WTC11 (cell line): Measurements from ENCODE around the gene GAS1. TPM values are rescaled to one million over a fixed set of nuclear protein-coding genes. Genes with fewer than 3 reads are reported as not detected.

Source experiments
- ATAC-seq: fragments of 200-7000 bp; cut with Tn5 transposase; 2 replicates; pipeline ENCODE4 v1.10.0; 2021; ENCODE audit warnings: mild to moderate bottlenecking, moderate library complexity
- CTCF ChIA-PET: fragments of 300-600 bp; sonication (Branson Sonifier 250); formaldehyde crosslinking; loops from one replicate; lab custom pipeline; 2021; ENCODE audit warnings: antibody characterized with exemption; lab: Charles Lee
- POLR2A ChIA-PET: fragments of 350-600 bp; sonication (Branson Sonifier 250); formaldehyde crosslinking; loops from one replicate; lab custom pipeline; 2021; ENCODE audit warnings: antibody characterized with exemption; lab: Charles Lee
- DNase-seq: peaks from one replicate; pipeline ENCODE4 v3.0.0; 2021; ENCODE audit warnings: low spot score
- H3K27ac Mint-ChIP-seq: 2 replicates; pipeline ENCODE4 v1.8.0; 2021; ENCODE audit warnings: mixed read lengths
- H3K27me3 Mint-ChIP-seq: 2 replicates; pipeline ENCODE4 v1.8.0; 2021; ENCODE audit warnings: low read depth, mild to moderate bottlenecking, moderate library complexity, mixed read lengths
- H3K36me3 Mint-ChIP-seq: 2 replicates; pipeline ENCODE4 v1.8.0; 2021; ENCODE audit warnings: mixed read lengths
- H3K4me1 Mint-ChIP-seq: 2 replicates; pipeline ENCODE4 v1.8.0; 2022; ENCODE audit warnings: mixed read lengths
- H3K4me3 Mint-ChIP-seq: 2 replicates; pipeline ENCODE4 v1.8.0; 2021; ENCODE audit warnings: mild to moderate bottlenecking, moderate library complexity, mixed read lengths
- H3K9me3 Mint-ChIP-seq: 2 replicates; pipeline ENCODE4 v1.8.0; 2021; ENCODE audit warnings: mixed read lengths
- CREB1 ChIP-seq: sonication (generic); formaldehyde crosslinking; IDR thresholded peaks from 2 replicates; pipeline ENCODE4 v1.8.0; 2023; ENCODE audit warnings: mild to moderate bottlenecking, missing genetic modification reagents
- JUN ChIP-seq: sonication (generic); formaldehyde crosslinking; IDR thresholded peaks from 2 replicates; pipeline ENCODE4 v1.8.0; 2023; ENCODE audit warnings: mild to moderate bottlenecking, missing genetic modification reagents
- NFATC4 ChIP-seq: fragments of 250-450 bp; sonication (Bioruptor Pico); IDR thresholded peaks from 2 replicates; pipeline ENCODE4 v1.9.0; 2021; ENCODE audit warnings: mild to moderate bottlenecking
- NR1H2 ChIP-seq: sonication (generic); formaldehyde crosslinking; IDR thresholded peaks from 2 replicates; pipeline ENCODE4 v1.9.0; 2021; ENCODE audit warnings: mild to moderate bottlenecking, moderate library complexity, missing genetic modification reagents
- NR2C2 ChIP-seq: sonication (generic); formaldehyde crosslinking; IDR thresholded peaks from 2 replicates; pipeline ENCODE4 v1.8.0; 2022; ENCODE audit warnings: mild to moderate bottlenecking, missing genetic modification reagents
- OVOL2 ChIP-seq: fragments of 250-450 bp; sonication (Bioruptor Pico); IDR thresholded peaks from 2 replicates; pipeline ENCODE4 v1.9.0; 2021; ENCODE audit warnings: mild to moderate bottlenecking, borderline replicate concordance
- RELA ChIP-seq: sonication (generic); formaldehyde crosslinking; IDR thresholded peaks from 2 replicates; pipeline ENCODE4 v1.8.1; 2022; ENCODE audit warnings: missing genetic modification reagents, mild to moderate bottlenecking, borderline replicate concordance
- SP1 ChIP-seq: sonication (generic); formaldehyde crosslinking; conservative IDR thresholded peaks from 2 replicates; pipeline ENCODE4 v1.8.1; 2022; ENCODE audit warnings: missing genetic modification reagents
- TCF7 ChIP-seq: sonication (generic); formaldehyde crosslinking; IDR thresholded peaks from 2 replicates; pipeline ENCODE4 v1.8.0; 2022; ENCODE audit warnings: mild to moderate bottlenecking, low read depth, missing genetic modification reagents, moderate library complexity
- ZBTB21 ChIP-seq: sonication (generic); formaldehyde crosslinking; IDR thresholded peaks from 2 replicates; pipeline ENCODE4 v1.8.1; 2023; ENCODE audit warnings: mild to moderate bottlenecking, missing genetic modification reagents, borderline replicate concordance
- ZMAT4 ChIP-seq: fragments of 250-450 bp; sonication (Bioruptor Pico); IDR thresholded peaks from 2 replicates; pipeline ENCODE4 v1.9.0; 2021; ENCODE audit warnings: mild to moderate bottlenecking
- ZNF121 ChIP-seq: sonication (generic); formaldehyde crosslinking; IDR thresholded peaks from 2 replicates; pipeline ENCODE4 v1.8.0; 2023; ENCODE audit warnings: missing genetic modification reagents
- ZNF532 ChIP-seq: fragments of 250-450 bp; sonication (Bioruptor Pico); IDR thresholded peaks from 2 replicates; pipeline ENCODE4 v1.9.0; 2021; ENCODE audit warnings: mild to moderate bottlenecking, borderline replicate concordance
- total RNA-seq: library from RNA; stranded (reverse); gene quantifications from 3 replicates; pipeline ENCODE4 v1.2.3, GENCODE V29; 2021
- TF ChIP-seq, protein P1 (sequence below): sonication (generic); formaldehyde crosslinking; IDR thresholded peaks from 2 replicates; pipeline ENCODE4 v1.8.1; 2023; ENCODE audit warnings: mild to moderate bottlenecking, missing genetic modification reagents, borderline replicate concordance
- TF ChIP-seq, protein P2 (sequence below): sonication (generic); formaldehyde crosslinking; IDR thresholded peaks from 2 replicates; pipeline ENCODE4 v1.8.0; 2022; ENCODE audit warnings: mild to moderate bottlenecking, missing genetic modification reagents
- TF ChIP-seq, protein P3 (sequence below): sonication (generic); formaldehyde crosslinking; IDR thresholded peaks from 2 replicates; pipeline ENCODE4 v1.8.1; 2022; ENCODE audit warnings: mild to moderate bottlenecking, moderate library complexity, missing genetic modification reagents
- TF ChIP-seq, protein P4 (sequence below): sonication (generic); formaldehyde crosslinking; IDR thresholded peaks from 2 replicates; pipeline ENCODE4 v1.8.1; 2022; ENCODE audit warnings: low read depth, missing genetic modification reagents, borderline replicate concordance
- TF ChIP-seq, protein P5 (sequence below): sonication (generic); formaldehyde crosslinking; IDR thresholded peaks from 2 replicates; pipeline ENCODE4 v1.8.0; 2022; ENCODE audit warnings: missing genetic modification reagents
- TF ChIP-seq, protein P6 (sequence below): fragments of 200-600 bp; IDR thresholded peaks from 2 replicates; pipeline ENCODE4 v1.8.0; 2022; ENCODE audit warnings: antibody characterized with exemption

Gene GAS1
- total RNA-seq, 1 experiment from 2014 or later, result 5.0 TPM

GRCh38 chr9:86975036-86975435, 27.7 kb upstream of the GAS1 start (continued):
- TF ChIP-seq, protein P1, sequence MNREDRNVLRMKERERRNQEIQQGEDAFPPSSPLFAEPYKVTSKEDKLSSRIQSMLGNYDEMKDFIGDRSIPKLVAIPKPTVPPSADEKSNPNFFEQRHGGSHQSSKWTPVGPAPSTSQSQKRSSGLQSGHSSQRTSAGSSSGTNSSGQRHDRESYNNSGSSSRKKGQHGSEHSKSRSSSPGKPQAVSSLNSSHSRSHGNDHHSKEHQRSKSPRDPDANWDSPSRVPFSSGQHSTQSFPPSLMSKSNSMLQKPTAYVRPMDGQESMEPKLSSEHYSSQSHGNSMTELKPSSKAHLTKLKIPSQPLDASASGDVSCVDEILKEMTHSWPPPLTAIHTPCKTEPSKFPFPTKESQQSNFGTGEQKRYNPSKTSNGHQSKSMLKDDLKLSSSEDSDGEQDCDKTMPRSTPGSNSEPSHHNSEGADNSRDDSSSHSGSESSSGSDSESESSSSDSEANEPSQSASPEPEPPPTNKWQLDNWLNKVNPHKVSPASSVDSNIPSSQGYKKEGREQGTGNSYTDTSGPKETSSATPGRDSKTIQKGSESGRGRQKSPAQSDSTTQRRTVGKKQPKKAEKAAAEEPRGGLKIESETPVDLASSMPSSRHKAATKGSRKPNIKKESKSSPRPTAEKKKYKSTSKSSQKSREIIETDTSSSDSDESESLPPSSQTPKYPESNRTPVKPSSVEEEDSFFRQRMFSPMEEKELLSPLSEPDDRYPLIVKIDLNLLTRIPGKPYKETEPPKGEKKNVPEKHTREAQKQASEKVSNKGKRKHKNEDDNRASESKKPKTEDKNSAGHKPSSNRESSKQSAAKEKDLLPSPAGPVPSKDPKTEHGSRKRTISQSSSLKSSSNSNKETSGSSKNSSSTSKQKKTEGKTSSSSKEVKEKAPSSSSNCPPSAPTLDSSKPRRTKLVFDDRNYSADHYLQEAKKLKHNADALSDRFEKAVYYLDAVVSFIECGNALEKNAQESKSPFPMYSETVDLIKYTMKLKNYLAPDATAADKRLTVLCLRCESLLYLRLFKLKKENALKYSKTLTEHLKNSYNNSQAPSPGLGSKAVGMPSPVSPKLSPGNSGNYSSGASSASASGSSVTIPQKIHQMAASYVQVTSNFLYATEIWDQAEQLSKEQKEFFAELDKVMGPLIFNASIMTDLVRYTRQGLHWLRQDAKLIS, result no peak

DNA sequence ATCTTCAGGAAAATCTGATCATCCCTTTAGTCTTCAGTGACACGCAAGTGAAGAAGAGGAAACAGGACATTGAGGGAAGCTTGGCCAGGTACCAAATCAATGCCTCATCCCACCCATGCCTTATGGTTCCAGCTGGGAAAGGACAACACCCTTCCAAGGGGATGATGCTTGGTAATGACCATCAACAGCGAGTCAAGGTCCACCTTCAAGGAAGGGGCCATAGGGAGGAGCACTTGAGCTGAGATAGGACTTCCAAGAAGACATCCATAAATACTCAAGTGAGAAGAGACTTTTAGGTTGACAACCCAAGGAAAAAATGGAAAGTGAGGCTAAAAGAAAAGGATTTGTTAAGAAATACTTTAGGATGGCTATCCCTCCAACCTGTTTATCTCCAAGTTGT, 27.1 kb upstream of the GAS1 start:
- ChIA-PET CTCF (no interaction called here), POLR2A (no interaction called here)
- ATAC-seq (no peak), DNase-seq (no peak)
- Mint-ChIP-seq H3K4me3 (no peak overlapping the region), H3K27me3 (no peaks in the 10 kb centered on the region), H3K9me3 (no peaks in the 10 kb centered on the region), H3K36me3 (no peaks in the 10 kb centered on the region), H3K4me1 (peaks cover 11% of the 10 kb centered on the region), H3K27ac (no peak overlapping the region)
- TF ChIP-seq, protein P2, sequence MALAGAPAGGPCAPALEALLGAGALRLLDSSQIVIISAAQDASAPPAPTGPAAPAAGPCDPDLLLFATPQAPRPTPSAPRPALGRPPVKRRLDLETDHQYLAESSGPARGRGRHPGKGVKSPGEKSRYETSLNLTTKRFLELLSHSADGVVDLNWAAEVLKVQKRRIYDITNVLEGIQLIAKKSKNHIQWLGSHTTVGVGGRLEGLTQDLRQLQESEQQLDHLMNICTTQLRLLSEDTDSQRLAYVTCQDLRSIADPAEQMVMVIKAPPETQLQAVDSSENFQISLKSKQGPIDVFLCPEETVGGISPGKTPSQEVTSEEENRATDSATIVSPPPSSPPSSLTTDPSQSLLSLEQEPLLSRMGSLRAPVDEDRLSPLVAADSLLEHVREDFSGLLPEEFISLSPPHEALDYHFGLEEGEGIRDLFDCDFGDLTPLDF (CRISPR knock-in tag), result no peak
- no peak for TF ChIP-seq JUN (CRISPR knock-in tag)
- TF ChIP-seq NR2C2 (CRISPR knock-in tag), result no peak
- no peak for TF ChIP-seq ZMAT4 (CRISPR knock-in tag)
- no peak for TF ChIP-seq ZNF121 (CRISPR knock-in tag)
- TF ChIP-seq OVOL2 (CRISPR knock-in tag), result no peak
- TF ChIP-seq, protein P3, sequence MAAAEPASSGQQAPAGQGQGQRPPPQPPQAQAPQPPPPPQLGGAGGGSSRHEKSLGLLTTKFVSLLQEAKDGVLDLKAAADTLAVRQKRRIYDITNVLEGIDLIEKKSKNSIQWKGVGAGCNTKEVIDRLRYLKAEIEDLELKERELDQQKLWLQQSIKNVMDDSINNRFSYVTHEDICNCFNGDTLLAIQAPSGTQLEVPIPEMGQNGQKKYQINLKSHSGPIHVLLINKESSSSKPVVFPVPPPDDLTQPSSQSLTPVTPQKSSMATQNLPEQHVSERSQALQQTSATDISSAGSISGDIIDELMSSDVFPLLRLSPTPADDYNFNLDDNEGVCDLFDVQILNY (CRISPR knock-in tag), result no peak
- TF ChIP-seq NFATC4, result no peak
- no peak for TF ChIP-seq ZBTB21
- no peak for TF ChIP-seq TCF7 (CRISPR knock-in tag)
- TF ChIP-seq, protein P4, sequence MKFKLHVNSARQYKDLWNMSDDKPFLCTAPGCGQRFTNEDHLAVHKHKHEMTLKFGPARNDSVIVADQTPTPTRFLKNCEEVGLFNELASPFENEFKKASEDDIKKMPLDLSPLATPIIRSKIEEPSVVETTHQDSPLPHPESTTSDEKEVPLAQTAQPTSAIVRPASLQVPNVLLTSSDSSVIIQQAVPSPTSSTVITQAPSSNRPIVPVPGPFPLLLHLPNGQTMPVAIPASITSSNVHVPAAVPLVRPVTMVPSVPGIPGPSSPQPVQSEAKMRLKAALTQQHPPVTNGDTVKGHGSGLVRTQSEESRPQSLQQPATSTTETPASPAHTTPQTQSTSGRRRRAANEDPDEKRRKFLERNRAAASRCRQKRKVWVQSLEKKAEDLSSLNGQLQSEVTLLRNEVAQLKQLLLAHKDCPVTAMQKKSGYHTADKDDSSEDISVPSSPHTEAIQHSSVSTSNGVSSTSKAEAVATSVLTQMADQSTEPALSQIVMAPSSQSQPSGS (CRISPR knock-in tag), result no peak
- no peak for TF ChIP-seq NR1H2 (CRISPR knock-in tag)
- TF ChIP-seq, protein P5, sequence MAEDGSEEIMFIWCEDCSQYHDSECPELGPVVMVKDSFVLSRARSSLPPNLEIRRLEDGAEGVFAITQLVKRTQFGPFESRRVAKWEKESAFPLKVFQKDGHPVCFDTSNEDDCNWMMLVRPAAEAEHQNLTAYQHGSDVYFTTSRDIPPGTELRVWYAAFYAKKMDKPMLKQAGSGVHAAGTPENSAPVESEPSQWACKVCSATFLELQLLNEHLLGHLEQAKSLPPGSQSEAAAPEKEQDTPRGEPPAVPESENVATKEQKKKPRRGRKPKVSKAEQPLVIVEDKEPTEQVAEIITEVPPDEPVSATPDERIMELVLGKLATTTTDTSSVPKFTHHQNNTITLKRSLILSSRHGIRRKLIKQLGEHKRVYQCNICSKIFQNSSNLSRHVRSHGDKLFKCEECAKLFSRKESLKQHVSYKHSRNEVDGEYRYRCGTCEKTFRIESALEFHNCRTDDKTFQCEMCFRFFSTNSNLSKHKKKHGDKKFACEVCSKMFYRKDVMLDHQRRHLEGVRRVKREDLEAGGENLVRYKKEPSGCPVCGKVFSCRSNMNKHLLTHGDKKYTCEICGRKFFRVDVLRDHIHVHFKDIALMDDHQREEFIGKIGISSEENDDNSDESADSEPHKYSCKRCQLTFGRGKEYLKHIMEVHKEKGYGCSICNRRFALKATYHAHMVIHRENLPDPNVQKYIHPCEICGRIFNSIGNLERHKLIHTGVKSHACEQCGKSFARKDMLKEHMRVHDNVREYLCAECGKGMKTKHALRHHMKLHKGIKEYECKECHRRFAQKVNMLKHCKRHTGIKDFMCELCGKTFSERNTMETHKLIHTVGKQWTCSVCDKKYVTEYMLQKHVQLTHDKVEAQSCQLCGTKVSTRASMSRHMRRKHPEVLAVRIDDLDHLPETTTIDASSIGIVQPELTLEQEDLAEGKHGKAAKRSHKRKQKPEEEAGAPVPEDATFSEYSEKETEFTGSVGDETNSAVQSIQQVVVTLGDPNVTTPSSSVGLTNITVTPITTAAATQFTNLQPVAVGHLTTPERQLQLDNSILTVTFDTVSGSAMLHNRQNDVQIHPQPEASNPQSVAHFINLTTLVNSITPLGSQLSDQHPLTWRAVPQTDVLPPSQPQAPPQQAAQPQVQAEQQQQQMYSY, result no peak
- TF ChIP-seq, protein P6, sequence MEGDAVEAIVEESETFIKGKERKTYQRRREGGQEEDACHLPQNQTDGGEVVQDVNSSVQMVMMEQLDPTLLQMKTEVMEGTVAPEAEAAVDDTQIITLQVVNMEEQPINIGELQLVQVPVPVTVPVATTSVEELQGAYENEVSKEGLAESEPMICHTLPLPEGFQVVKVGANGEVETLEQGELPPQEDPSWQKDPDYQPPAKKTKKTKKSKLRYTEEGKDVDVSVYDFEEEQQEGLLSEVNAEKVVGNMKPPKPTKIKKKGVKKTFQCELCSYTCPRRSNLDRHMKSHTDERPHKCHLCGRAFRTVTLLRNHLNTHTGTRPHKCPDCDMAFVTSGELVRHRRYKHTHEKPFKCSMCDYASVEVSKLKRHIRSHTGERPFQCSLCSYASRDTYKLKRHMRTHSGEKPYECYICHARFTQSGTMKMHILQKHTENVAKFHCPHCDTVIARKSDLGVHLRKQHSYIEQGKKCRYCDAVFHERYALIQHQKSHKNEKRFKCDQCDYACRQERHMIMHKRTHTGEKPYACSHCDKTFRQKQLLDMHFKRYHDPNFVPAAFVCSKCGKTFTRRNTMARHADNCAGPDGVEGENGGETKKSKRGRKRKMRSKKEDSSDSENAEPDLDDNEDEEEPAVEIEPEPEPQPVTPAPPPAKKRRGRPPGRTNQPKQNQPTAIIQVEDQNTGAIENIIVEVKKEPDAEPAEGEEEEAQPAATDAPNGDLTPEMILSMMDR, result no peak
- no peak for TF ChIP-seq SP1 (CRISPR knock-in tag)
- TF ChIP-seq ZNF532, result no peak
- no peak for TF ChIP-seq CREB1 (CRISPR knock-in tag)
- TF ChIP-seq RELA, result no peak
